Measurements from ENCODE around the gene SP8.
A peak's percentile ranks its signal among the peaks of the same experiment; 100 is the strongest.

The SP8 gene

GRCh38 chr7:20794676-20795075 lies 8.0 kb upstream of the SP8 start:
- no peak for DNase-seq

- no peak for DNase-seq
Measured at GRCh38 chr7:20793694-20794394, 7.2 kb upstream of the SP8 start.

GRCh38 chr7:20793248-20793647 lies 6.6 kb upstream of the SP8 start:
- DNase-seq = no peak

GRCh38 chr7:20791538-20792434 lies 5.1 kb upstream of the SP8 start:
- DNase-seq = no peak

- no peak for DNase-seq
Measured at GRCh38 chr7:20790375-20790774, 3.7 kb upstream of the SP8 start.

- no peak for DNase-seq
Measured at GRCh38 chr7:20788420-20788990, 1.8 kb upstream of the SP8 start.

- DNase-seq = no peak
Measured at GRCh38 chr7:20787660-20788419, 1.2 kb upstream of the SP8 start.

- no peak for DNase-seq
Measured at GRCh38 chr7:20786421-20786778, 286 bp downstream of the SP8 start.

- no peak for DNase-seq
Measured at GRCh38 chr7:20786049-20786412, 655 bp downstream of the SP8 start.

- DNase-seq = no peak
Measured at GRCh38 chr7:20785157-20786048, 1.3 kb downstream of the SP8 start.

- no peak for DNase-seq
Measured at GRCh38 chr7:20784388-20785156, 2.1 kb downstream of the SP8 start.

GRCh38 chr7:20783700-20784387 lies 2.8 kb downstream of the SP8 start:
- peak in 1 of 51 donors; percentile 12 for DNase-seq

- DNase-seq = no peak
Measured at GRCh38 chr7:20783125-20783699, 3.5 kb downstream of the SP8 start.

- DNase-seq = no peak
Measured at GRCh38 chr7:20779041-20779440, 7.6 kb downstream of the SP8 start.

- DNase-seq = peak in 16 of 51 donors; percentile 3 to 49 (median 16)
Measured at GRCh38 chr7:20778063-20778721, 8.5 kb downstream of the SP8 start.

GRCh38 chr7:20777377-20778062 lies 9.2 kb downstream of the SP8 start:
- no peak for DNase-seq

- no peak for DNase-seq
Measured at GRCh38 chr7:20776942-20777341, 9.7 kb downstream of the SP8 start.
